Fibroblast of skin of back (primary cell): ENCODE results near the gene POLR3A.

Source experiments
- DNase-seq: peaks from one replicate; pipeline ENCODE4 v3.0.0-alpha.2; 2013

Gene POLR3A

DNA sequence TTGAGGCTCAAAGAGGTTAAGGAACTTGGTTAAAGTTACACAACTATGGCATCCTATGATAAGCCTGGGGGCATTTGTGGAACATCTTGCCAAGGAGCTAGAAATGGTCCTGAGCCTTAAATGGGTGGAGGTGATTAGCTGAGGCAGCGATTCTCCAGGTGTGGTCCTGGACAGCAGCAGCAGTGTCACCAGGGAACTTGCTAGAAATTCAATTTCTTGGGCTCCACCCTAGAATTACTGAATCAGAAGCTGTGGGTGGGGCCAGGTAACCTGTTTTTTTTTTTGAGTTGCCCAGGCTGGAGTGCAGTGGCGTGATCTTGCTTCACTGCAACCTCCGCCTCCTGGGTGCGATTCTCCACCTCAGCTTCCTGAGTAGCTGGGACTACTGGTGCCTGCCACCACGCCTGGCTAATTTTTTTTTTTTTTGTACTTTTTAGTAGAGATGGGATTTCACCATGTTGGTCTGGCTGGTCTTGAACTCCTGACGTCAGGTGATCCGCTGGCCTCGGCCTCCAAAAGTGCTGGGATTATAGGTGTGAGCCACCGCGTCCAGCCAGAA is 17.5 kb upstream of the POLR3A start:
- DNase-seq, result no peak

DNA sequence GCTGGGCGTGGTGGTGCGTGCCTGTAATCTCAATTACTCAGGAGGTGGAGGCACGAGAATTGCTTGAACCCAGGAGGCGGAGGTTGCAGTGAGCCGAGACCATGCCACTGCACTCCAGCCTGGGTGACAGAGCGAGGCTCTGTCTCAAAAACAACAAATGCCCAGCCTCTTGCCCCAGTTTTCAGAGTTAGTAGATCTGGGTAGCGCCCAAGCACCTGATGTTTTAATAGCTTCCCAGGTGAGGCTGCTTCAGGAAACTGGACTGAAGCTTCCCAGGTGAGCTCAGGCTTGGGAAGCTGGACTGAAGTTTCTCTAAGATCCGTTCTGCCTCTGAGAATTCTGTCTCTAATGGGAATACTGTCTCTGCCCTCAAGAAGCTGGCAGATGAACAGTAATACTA is 16.5 kb upstream of the POLR3A start:
- no peak for DNase-seq

DNA sequence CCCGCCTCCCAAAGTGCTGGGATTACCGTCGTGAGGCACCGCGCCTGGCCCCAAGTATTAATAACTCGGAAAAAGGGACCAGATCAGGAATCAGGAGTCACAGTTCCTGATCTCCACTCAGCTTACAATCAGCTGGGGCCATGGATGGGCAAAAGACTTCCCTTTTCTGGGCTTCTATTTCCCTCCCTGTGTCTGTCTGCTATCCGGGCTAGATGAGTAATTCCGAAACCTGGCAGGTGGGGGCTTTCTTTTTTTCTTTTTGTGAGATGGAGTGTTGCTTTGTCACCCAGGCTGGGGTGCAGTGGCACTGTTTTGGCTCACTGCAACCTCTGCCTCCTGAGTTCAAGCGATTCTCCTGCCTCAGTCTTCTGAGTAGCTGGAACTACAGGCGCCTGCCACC is 15.9 kb upstream of the POLR3A start:
- no peak for DNase-seq

DNA sequence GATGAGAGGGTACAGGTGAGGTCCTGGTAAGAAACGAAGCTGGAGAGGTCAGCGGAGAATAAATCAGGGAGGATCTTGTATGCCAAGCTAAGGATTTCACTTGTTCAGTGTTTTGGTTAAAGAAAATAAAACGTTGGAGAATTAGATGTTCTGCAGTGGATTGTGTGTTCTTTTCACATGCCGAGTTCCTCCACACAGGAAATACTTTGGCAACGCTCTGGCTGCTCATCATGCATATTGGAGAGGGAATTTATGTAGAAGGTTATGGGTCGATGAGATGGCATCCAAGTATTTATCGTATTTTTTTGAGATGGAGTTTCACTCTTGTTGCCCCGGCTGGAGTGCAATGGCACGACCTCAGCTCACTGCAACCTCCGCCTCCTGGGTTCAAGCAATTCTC is 15.4 kb upstream of the POLR3A start:
- peak; percentile 38 for DNase-seq

DNA sequence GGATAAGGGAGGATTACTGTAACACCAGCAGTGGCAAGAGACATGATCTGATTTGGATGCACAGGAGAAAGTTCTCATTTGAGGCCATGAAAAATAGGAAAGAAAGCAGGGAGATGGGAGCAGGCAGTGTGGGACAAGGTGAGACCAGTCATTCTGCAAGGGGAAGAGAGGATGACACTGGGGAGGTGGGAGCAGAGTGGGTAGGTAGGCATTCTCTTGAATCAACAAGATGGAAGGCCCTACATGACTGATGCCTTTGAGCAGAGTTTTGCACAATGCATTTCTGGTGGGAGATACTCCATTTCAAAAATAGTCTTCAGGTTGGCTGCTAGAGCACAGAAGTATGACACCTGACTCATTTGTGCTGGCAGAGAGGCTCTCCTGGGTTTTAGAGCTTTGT is 14.9 kb upstream of the POLR3A start:
- DNase-seq, result no peak

DNA sequence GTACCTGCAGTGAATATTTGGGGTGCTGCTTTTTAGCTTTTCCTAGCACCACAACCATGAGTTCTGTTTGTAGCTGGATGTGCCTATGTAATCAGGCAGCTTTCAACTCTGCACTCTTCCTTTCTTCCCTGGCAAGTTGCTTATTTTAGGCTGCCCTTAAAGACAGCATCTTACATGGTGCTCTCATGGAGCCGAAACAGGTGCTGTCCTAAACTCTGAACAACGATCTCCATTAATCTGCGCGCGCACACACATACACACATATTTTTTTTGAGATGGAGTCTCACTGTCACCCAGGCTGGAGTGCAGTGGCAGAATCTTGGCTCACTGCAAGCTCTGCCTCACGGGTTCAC is 13.4 kb upstream of the POLR3A start:
- DNase-seq, result no peak

DNA sequence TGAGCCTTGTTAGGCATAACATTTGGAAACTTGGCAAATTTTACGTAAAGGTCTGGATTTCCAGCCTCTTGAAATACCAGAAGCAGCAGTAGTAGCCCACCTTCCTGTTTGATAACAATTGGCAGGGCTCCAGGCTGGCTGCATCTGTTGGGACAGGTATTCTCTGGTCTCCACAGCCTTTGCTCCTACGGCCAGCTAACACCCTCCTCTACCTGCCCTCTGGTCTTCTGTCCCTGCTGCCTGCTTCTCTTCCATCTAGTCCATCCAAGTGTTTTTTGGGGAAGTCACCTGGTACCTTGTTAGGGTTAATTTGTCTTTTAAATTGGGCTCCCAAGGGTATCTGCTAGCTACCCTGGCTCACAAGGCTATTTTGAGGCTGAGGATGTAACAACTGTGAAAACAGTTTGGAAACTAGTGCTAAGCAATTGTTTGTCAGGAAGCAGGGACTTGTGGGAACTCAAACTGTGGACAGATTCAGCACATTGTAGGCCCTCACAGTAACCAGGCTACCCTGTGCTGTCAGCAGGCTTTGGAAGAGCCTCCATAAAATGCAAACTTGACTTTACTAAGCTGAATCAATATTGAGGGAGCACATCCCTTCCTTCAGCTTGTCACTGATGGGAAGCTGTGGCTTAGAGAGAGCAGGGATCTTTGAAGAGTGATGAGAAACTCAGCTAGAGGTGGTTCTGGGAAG is 12.9 kb upstream of the POLR3A start:
- no peak for DNase-seq

DNA sequence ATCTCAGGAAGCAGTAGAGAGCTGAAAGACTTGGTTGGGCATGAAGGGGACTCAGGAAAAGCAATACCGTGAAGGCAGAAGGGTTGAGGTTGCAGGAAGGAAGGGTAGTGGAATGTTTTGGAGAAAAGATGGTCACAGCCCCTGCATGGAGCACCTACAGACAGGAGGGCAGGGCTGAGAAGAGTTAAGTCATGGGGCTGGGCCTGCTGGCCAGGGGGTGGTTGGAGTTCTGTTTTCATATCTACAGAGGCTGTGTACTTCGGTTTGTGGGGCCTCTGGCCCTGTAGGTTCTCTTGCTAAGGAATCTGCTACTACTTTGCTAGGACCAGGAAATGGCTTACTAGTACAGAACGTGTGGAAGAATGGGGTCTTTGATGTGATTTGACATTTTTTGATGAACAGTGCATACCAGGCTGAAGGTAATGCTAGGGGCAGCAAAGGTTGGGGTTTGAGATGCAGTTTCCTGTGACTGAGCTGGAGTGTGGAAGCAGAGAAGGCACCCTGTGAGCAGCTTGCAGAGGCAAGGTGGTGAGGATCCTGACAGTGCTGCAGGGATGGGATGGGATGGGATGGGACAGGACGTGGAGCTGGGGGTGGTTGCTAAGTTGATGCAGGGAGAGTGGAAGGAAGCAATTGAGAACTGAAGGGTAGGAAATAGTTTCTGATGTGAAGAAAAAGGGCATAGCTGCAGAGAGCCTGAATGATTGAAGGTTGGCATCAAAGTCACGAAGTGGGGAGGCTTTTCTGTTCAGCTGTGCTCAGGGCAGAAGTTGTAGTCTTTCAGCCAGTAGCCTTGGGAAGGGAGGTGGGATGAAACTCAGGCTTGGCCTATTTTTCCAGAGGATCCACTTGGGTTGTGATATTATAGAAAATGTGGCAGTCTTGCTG is 12.1 kb upstream of the POLR3A start:
- no peak for DNase-seq

DNA sequence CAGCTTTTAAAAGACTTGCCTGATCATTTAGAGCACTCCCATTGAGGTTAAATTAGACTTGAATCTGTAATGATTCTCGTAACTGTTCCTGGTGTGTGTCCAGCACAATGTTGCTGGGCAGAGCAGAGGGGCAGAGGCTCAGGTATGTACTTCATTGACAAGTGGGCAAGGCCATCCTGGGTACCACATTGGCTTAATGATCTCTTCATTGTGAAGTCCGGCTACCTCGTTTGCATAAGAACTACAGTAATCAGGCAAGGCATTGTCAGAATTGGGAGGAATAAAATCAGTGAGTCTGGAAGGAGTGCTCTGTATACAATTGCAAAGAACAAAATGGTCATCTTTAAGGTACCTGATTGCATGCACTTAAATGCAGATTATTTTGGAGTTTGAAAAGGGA is 10.4 kb upstream of the POLR3A start:
- no peak for DNase-seq

DNA sequence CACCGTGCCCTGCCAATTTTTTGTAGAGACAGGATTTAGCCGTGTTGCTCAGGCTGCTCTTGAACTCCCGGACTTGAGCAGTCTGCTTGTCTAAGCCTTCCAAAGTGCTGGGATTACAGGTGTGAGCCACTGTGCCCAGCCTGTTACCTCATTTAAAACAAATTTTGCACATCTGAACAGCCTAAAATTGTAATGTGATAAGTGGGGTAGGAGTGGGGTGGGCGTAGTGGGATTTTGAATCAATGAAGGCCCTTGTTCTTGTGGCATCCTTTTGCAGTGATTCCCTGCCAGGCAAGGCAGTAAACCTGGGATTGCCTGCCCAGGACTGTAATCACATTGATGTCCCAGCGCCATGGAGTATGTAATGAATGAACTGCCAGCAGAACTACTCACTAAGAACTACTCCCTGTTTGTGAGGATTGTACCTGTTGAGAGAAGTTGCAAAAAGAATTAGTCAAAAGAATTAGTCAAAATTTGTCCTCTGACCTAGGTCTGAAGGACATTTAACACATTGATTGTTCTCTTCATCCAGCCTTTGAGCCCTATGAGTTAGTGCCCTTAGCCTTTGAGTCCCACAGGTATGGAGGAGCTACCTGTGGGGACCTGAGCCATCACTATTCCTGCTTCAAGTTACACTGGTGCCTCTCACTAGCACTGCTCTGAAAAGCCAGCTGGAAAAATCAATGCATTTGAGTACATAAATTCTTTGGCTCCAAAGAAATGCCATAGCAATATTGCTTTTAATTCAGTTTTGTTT is 9.7 kb upstream of the POLR3A start:
- DNase-seq, result no peak

DNA sequence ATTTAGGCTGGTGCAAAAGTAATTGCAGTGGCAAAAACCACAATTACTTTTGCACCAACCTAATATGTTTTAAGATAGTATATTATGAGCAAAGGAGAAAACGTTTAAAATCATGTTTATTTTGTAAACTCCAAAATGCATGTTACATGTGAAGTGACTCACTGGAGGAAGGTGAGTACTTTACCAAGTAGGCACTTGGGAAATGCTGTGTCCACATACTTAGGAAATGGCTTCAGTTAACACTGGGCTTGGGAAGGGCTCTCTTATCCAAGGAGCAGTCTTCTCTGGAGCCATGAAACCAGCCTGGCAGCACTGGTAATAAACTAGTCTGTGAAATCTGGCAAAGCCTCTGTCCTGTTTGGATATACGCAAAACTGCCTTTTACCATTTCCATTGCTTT is 8.8 kb upstream of the POLR3A start:
- no peak for DNase-seq

DNA sequence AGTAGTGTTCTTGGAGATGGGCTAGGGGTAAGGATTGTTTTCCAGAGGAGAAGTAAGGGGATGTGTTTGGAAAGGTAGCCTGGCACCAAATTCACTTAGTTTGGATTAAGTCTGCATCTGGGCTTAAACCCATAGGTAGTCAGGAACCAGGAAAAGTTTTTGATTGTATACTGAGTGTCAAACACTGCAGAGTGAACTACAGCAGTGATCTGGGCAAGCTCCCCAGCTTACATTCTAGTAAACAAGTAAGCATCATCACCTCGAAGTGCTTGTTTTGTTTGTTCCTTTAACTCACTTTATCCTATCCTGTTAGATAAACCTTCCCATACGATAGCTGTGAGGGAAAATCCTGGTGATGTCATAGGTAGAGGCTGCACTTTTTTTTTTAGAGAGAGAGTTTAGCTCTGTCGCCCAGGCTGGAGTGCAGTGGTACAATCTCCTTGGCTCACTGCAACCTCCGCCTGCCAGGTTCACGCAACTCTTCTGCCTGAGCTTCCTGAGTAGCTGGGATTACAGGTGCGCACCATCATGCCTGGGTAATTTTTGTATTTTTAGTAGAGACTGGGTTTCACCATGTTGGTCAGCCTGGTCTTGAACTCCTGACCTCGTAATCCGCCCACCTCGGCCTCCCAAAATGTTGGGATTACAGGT is 6.7 kb upstream of the POLR3A start:
- DNase-seq, result no peak

DNA sequence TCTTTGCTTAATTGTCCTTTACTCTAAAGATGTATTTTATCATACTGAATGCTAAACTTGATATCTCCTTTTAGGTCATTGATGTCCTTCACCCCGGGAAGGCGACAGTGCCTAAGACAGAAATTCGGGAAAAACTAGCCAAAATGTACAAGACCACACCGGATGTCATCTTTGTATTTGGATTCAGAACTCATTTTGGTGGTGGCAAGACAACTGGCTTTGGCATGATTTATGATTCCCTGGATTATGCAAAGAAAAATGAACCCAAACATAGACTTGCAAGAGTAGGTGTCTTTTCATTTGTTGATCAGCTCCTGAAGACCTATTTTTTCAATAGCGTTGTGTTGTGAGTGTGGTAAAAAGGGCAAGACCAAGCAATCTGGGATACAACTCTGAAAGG is 6.1 kb upstream of the POLR3A start:
- no peak for DNase-seq

DNA sequence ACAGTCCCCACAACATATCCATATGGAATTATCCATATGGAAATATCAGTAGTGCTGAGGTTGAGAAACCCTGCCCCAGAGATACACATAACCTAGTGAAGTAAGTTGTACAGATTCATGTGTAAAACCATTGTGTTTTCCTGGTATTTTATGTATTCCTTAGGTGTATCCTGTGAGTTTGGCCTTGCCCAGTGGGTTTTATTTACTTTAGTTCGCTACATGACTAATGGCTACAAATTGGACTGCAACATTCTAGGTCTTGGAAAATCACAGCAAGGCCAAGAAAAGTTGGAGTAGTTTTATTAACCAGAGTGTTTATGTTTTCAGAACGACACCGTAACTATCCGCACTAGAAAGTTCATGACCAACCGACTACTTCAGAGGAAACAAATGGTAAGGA is 5.7 kb upstream of the POLR3A start:
- no peak for DNase-seq

DNA sequence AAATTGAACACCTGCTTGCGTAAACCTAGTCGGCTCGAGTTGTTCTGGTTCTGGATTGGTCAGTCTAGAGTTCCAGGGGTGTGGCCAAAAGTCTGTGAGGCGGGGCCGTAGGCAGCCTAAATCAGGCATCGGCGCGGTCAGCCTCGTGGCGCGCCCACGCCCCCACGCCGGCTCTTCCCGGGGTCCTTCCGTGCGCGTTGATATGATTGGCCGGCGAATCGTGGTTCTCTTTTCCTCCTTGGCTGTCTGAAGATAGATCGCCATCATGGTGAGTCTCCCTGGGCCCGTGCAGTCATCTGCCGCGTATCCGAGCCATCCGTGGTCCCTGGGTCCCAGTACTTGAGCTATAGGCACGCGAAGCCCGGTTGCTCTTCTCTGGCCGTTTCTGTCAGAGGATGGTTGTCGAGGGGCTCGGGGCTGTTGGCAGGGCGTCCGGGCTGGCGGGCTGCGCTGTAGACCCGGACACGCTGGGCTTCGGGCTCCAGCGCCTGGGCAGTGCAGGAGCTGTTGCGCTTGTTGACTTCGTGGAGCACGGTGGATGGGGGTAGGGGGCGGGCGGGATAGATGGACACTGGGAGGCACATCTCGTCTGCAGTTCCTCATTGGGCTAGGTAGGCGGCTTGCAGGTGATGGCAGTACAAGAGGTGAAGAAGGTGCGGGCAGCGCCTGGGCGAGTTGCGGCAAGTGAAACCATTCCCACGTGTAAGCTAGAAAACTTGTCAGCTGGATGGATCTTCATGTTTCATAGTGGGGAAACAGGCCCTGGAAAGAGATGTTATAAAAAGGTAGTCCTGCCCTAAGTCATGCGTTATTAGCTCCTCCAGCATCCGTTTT is 4.5 kb upstream of the POLR3A start, which contains the start of gene RPS24:
Gene RPS24 (plus strand): TSS at position 227 of the 834 bp plus-strand sequence. CDS start 39 bp downstream, at position 266.
- peak; percentile 96 for DNase-seq

DNA sequence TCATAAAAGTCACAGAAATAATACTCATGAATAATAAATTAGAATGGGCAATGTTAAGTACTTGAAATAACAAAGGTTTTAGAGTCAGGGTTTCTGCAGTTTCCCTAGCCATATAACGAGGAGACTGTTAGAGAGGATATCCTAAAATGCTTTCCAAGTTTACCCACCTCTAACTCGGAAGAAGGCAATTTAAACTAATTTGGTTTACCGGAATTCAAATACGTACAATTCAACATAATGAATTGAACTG is 4.0 kb upstream of the POLR3A start:
- no peak for DNase-seq

DNA sequence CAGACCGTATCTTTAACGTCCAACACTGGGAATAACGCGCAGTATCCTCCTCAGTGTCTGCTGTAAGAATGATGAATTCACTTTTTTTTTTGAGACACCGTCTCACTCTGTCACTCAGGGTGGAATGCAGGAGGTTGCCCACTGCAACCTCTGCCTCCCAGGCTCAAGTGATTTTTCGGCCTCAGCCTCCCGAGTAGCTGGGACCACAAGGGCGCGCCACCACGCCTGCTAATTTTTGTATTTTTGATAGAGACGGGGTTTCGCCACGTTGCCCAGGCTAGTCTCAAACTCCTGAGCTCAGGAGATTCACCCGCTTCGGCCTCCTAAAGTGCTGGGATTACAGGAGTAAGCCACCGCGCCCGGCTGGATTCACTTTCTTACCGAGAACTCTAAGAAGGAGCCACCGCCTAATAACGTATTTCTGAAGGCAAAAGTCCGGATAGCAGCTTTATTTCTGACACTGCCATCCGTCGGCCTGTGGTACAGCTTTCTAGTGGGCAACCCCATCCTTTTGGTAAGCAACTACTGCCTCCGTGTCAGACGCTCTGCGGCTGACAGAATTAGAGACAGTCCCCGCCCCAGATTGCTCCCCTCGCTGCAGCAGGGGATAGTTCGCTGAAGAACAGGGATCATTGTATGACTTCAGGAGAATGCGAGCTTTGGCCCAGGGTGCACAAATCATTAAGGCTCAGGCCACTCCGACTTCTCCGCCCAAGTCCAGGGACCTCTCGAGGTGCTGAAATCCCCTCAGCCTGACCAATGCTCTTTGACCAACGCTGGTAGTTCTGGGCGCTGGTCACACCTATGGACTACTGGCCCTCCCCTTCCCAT is 662 bp downstream of the POLR3A start:
- peak; percentile 34 for DNase-seq

DNA sequence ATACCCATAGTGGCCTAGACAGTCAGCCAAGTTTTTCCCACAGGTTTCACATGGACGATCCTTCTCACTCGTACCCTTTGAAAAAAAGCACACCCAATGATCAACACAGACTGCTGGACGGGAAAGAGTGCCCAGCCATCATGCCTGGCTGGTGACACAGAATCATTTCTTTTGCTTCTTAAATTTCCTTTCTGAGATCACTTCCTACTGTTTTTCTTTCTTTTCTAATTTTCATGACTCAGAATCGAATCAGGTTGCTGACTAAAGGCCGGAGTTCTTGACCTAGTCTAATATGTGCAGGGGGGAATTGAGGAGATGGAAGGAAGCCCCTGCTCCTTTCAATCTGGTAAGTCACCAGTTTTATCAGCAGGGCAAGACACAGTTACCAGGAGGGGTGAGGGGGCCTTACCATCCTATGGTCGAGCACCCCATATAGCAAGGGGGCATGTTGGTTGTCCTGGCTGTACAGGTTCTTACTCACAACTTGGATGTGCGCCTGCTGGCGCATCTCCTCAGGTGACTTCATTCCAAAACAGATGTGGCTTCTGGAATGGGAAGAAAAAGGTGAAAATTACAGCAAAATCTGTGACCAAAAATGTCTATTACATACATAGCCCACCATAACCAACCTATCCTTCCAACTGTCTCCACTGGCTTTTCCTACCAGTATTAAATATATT is 3.5 kb downstream of the POLR3A start:
- DNase-seq, result peak; percentile 79

DNA sequence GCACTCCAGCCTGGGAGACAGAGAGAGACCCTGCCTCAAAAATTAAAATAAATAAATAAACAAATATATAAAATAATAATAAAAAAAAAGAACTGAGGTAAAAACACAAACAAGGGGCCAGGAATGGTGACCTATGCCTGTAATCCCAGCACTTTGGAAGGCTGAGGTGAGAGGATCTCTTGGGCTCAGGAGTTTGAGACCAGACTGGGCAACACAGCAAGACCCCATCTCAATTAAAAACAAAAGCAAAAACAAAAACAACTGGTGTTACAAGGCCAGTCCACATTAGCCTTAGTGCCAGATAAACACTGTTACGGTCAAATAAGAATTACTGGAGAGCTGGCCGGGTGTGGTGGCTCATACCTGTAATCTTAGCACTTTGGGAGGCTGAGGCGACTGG is 5.6 kb downstream of the POLR3A start:
- no peak for DNase-seq

DNA sequence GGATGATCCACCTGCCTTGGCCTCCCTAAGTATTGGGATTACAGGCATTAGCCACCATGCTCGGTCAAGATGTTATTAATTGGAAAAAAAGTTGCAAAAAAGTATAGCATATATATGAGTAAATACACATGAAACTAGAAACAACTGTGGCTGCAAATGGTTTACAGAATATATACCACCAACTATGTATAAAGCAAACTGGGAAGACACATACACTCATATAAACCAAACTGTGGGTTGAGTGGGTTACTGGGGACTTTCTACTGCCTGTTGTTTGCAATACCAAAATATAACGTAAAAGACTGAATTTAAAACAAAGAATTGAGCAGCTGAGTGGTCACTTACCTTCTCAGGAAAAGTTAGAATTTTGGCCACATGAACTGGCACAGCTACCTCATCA is 8.1 kb downstream of the POLR3A start:
- DNase-seq, result no peak
